K562 (cell line): Measurements from ENCODE around the gene IL36RN. TPM values are rescaled to one million over a fixed set of nuclear protein-coding genes. Genes with fewer than 3 reads are reported as not detected.

Experiments used
- BRF1 ChIP-seq: IDR thresholded peaks from 3 replicates; pipeline ENCODE4 v1.6.1; 2011; ENCODE audit warnings: borderline replicate concordance, mild to moderate bottlenecking; ENCODE audit not compliant: insufficient read length; ENCODE audit errors: extremely low read depth
- EHMT2 ChIP-seq: fragments of 450-650 bp; IDR thresholded peaks from 2 replicates; pipeline ENCODE4 v1.6.1; 2018; ENCODE audit warnings: antibody characterized with exemption
- EZH2 ChIP-seq: IDR thresholded peaks from 2 replicates; pipeline ENCODE4 v1.6.1; 2012; ENCODE audit warnings: low read depth, mild to moderate bottlenecking, inconsistent platforms, low read length, borderline replicate concordance
- FOSL1 ChIP-seq: fragments of 200-800 bp; sonication (Bioruptor generic); conservative IDR thresholded peaks from 2 replicates; pipeline ENCODE4 v1.6.1; 2016; ENCODE audit warnings: missing genetic modification characterization, missing compliant biosample characterization
- GABPA ChIP-seq: fragments of 200-800 bp; sonication (Bioruptor generic); conservative IDR thresholded peaks from 2 replicates; pipeline ENCODE4 v1.6.1; 2016; ENCODE audit warnings: low read depth, missing genetic modification characterization, missing compliant biosample characterization
- HIVEP1 ChIP-seq: fragments of 250-450 bp; sonication (Bioruptor Pico); IDR thresholded peaks from 2 replicates; pipeline ENCODE4 v1.4.0; 2020; ENCODE audit warnings: mild to moderate bottlenecking
- HMG20B ChIP-seq: fragments of 250-450 bp; sonication (Bioruptor Pico); IDR thresholded peaks from 2 replicates; pipeline ENCODE4 v1.5.0; 2021; ENCODE audit warnings: mild to moderate bottlenecking
- HSF4 ChIP-seq: fragments of 250-450 bp; sonication (Bioruptor Pico); IDR thresholded peaks from 2 replicates; pipeline ENCODE4 v2.1.2; 2022; ENCODE audit warnings: mild to moderate bottlenecking, moderate library complexity, borderline replicate concordance
- KLF16 ChIP-seq: IDR thresholded peaks from 2 replicates; pipeline ENCODE4 v1.6.1; 2016; ENCODE audit warnings: antibody characterized with exemption
- MTA1 ChIP-seq: fragments of 450-650 bp; IDR thresholded peaks from 2 replicates; pipeline ENCODE4 v1.6.1; 2017; ENCODE audit warnings: borderline replicate concordance
- NCOA1 ChIP-seq: fragments of 450-650 bp; IDR thresholded peaks from 2 replicates; pipeline ENCODE4 v1.6.1; 2016; ENCODE audit warnings: low read depth
- PHF21A ChIP-seq: fragments of 450-650 bp; IDR thresholded peaks from 2 replicates; pipeline ENCODE4 v1.6.1; 2017; ENCODE audit warnings: low read depth, borderline replicate concordance
- POLR3A ChIP-seq: IDR thresholded peaks from 2 replicates; pipeline ENCODE4 v1.6.1; 2011; ENCODE audit warnings: borderline replicate concordance, mild to moderate bottlenecking, moderate library complexity; ENCODE audit not compliant: insufficient read length, insufficient read depth; ENCODE audit errors: extremely low read depth
- POU5F1 ChIP-seq: fragments of 150-350 bp; IDR thresholded peaks from 2 replicates; pipeline ENCODE4 v1.6.1; 2014; ENCODE audit warnings: borderline replicate concordance, low read length, low read depth, mild to moderate bottlenecking; ENCODE audit not compliant: partially characterized antibody
- RFX7 ChIP-seq: fragments of 250-450 bp; sonication (Bioruptor Pico); IDR thresholded peaks from 2 replicates; pipeline ENCODE4 v1.5.1; 2021; ENCODE audit warnings: mild to moderate bottlenecking
- SIRT6 ChIP-seq: IDR thresholded peaks from one replicate; pipeline ENCODE4 v1.6.1; 2012; ENCODE audit warnings: low read depth, mild to moderate bottlenecking, control low read depth, inconsistent platforms, low read length, moderate library complexity
- SMARCC2 ChIP-seq: fragments of 450-650 bp; IDR thresholded peaks from 2 replicates; pipeline ENCODE4 v1.6.1; 2017; ENCODE audit warnings: antibody characterized with exemption, moderate library complexity, mild to moderate bottlenecking, low read depth
- WHSC1 ChIP-seq: IDR thresholded peaks from one replicate; pipeline ENCODE4 v1.6.1; 2012; ENCODE audit warnings: low read length, control low read depth, inconsistent platforms
- XRCC3 ChIP-seq: fragments of 450-650 bp; IDR thresholded peaks from 2 replicates; pipeline ENCODE4 v1.6.1; 2017; ENCODE audit warnings: mild to moderate bottlenecking, moderate library complexity
- ZNF121 ChIP-seq: sonication (generic); formaldehyde crosslinking; conservative IDR thresholded peaks from 2 replicates; pipeline ENCODE4 v1.8.0; 2022; ENCODE audit warnings: missing genetic modification reagents
- ZNF133 ChIP-seq: fragments of 250-450 bp; sonication (Bioruptor Pico); IDR thresholded peaks from 2 replicates; pipeline ENCODE4 v1.4.0; 2020; ENCODE audit warnings: mild to moderate bottlenecking
- ZNF140 ChIP-seq: fragments of 250-450 bp; sonication (Bioruptor Pico); IDR thresholded peaks from 2 replicates; pipeline ENCODE4 v1.8.0; 2021; ENCODE audit warnings: moderate library complexity, mild to moderate bottlenecking, inconsistent platforms
- ZNF174 ChIP-seq: fragments of 250-450 bp; sonication (Bioruptor Pico); IDR thresholded peaks from 2 replicates; pipeline ENCODE4 v1.4.0; 2020; ENCODE audit warnings: mild to moderate bottlenecking
- ZNF384 ChIP-seq: IDR thresholded peaks from 2 replicates; pipeline ENCODE4 v1.6.1; 2012; ENCODE audit warnings: low read depth, low read length, improper control_type of control experiment
- ZNF780A ChIP-seq: fragments of 250-450 bp; sonication (Bioruptor Pico); IDR thresholded peaks from 2 replicates; pipeline ENCODE4 v1.5.0; 2021; ENCODE audit warnings: mild to moderate bottlenecking
- polyA plus RNA-seq, 8 experiments: library from polyadenylated mRNA; depleted of rRNA in 4 of 8; stranded (reverse) in 5 of 8; unstranded in 3 of 8; fragments of >200 nt; fragmentation: Nextera tagmentation in 2 of 8; fragmentation: Illumina TruSeq in 1 of 8; extraction: Ambion mirVana in 2 of 8; extraction: Trizol in 1 of 8; gene quantifications; 2 replicates each; pipeline versions ENCODE4 v1.2.1 to v1.2.3, GENCODE V29; 2011 to 2014; ENCODE audit warnings: inconsistent platforms in 1 of 8, missing spikeins in 1 of 8
- total RNA-seq, 7 experiments: library from RNA; depleted of rRNA in 6 of 7; stranded (reverse); fragments of >200 nt in 6 of 7; fragmentation: Illumina TruSeq in 2 of 7; extraction: Trizol in 2 of 7; gene quantifications; 2 replicates each; pipeline versions ENCODE4 v1.2.1 to v1.2.3, GENCODE V29; 2011 to 2021; ENCODE audit warnings: low replicate concordance in 1 of 7
- TF ChIP-seq, protein P1 (sequence below): fragments of 450-650 bp; formaldehyde crosslinking; IDR thresholded peaks from 2 replicates; pipeline ENCODE4 v1.4.0; 2020; ENCODE audit warnings: mild to moderate bottlenecking, moderate library complexity
- TF ChIP-seq, protein P2 (sequence below): fragments of 450-650 bp; formaldehyde crosslinking; IDR thresholded peaks from 2 replicates; pipeline ENCODE4 v1.4.0; 2020; ENCODE audit warnings: mild to moderate bottlenecking, mixed read lengths
- TF ChIP-seq, protein P3 (sequence below): fragments of 450-650 bp; formaldehyde crosslinking; IDR thresholded peaks from 2 replicates; pipeline ENCODE4 v1.4.0; 2022; ENCODE audit warnings: mild to moderate bottlenecking, moderate library complexity

Gene IL36RN
- total and polyA plus RNA-seq, 9 of the 15 experiments (the other 6 are each of a cell fraction or from before 2014, with no cell fraction given) = not detected

DNA sequence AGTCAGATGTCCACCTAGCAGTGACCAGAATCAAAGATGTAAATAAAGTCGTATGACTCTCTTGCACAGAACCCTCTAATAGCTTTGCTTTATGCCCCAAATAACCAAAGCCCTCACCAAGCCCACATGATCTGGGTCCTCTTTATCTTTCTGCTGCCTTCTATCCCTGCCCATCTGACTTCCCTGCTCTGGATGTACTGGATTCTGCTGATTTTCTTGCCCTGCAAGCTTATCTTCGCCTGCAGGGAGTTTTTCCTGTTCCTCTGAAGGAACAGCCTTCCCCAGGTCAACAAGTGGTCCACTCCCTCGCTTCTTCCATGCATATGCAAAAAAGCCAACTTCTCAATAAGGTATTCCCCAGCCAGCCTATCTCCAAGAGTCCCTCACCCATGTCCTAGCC is 25.0 kb upstream of the IL36RN start (continued):
- TF ChIP-seq, protein P1, sequence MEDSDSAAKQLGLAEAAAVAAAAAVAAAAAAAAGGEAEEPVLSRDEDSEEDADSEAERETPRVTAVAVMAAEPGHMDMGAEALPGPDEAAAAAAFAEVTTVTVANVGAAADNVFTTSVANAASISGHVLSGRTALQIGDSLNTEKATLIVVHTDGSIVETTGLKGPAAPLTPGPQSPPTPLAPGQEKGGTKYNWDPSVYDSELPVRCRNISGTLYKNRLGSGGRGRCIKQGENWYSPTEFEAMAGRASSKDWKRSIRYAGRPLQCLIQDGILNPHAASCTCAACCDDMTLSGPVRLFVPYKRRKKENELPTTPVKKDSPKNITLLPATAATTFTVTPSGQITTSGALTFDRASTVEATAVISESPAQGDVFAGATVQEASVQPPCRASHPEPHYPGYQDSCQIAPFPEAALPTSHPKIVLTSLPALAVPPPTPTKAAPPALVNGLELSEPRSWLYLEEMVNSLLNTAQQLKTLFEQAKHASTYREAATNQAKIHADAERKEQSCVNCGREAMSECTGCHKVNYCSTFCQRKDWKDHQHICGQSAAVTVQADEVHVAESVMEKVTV (CRISPR knock-in tag) = no peak
- TF ChIP-seq ZNF140 (CRISPR knock-in tag) (no peak), HSF4 (CRISPR knock-in tag) (no peak), ZNF780A (CRISPR knock-in tag) (no peak), NCOA1 (peak; percentile 50; the same call in 1 of the 2 replicates), ZNF133 (no peak), SIRT6 (no peak), XRCC3 (no peak), SMARCC2 (0 out of 2 replicates have a peak, but pooled peaks have one; percentile 39), POLR3A (no peak), RFX7 (CRISPR knock-in tag) (no peak), PHF21A (no peak), GABPA (no peak), WHSC1 (no peak), HMG20B (no peak), KLF16 (peak; percentile 70; the same call in 1 of the 2 replicates), HIVEP1 (CRISPR knock-in tag) (no peak), MTA1 (peak; percentile 60; the same call in 1 of the 2 replicates), POU5F1 (no peak), ZNF174 (no peak), BRF1 (no peak), FOSL1 (tag) (peak; percentile 41; the same call in 1 of the 2 replicates), EZH2 (no peak), ZNF384 (no peak), ZNF121 (CRISPR knock-in tag) (no peak), EHMT2 (no peak)
- TF ChIP-seq, protein P2, sequence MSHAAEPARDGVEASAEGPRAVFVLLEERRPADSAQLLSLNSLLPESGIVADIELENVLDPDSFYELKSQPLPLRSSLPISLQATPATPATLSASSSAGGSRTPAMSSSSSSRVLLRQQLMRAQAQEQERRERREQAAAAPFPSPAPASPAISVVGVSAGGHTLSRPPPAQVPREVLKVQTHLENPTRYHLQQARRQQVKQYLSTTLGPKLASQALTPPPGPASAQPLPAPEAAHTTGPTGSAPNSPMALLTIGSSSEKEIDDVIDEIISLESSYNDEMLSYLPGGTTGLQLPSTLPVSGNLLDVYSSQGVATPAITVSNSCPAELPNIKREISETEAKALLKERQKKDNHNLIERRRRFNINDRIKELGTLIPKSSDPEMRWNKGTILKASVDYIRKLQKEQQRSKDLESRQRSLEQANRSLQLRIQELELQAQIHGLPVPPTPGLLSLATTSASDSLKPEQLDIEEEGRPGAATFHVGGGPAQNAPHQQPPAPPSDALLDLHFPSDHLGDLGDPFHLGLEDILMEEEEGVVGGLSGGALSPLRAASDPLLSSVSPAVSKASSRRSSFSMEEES (CRISPR knock-in tag) = no peak; the same call in 1 of the 2 replicates
- TF ChIP-seq, protein P3, sequence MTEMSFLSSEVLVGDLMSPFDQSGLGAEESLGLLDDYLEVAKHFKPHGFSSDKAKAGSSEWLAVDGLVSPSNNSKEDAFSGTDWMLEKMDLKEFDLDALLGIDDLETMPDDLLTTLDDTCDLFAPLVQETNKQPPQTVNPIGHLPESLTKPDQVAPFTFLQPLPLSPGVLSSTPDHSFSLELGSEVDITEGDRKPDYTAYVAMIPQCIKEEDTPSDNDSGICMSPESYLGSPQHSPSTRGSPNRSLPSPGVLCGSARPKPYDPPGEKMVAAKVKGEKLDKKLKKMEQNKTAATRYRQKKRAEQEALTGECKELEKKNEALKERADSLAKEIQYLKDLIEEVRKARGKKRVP = 0 out of 2 replicates have a peak, but pooled peaks have one; percentile 52
